Activated T-helper 9 cell treated with anti-CD3 and anti-CD28 coated beads, Interleukin-2, amount 50 U/mL, for 16 hours (primary cell): ENCODE results near the gene SCAF1.

Experiments used
- DNase-seq: peaks from one replicate; pipeline ENCODE4 v3.0.0-alpha.2; 2020; ENCODE audit warnings: low read depth

Gene SCAF1, protein sequence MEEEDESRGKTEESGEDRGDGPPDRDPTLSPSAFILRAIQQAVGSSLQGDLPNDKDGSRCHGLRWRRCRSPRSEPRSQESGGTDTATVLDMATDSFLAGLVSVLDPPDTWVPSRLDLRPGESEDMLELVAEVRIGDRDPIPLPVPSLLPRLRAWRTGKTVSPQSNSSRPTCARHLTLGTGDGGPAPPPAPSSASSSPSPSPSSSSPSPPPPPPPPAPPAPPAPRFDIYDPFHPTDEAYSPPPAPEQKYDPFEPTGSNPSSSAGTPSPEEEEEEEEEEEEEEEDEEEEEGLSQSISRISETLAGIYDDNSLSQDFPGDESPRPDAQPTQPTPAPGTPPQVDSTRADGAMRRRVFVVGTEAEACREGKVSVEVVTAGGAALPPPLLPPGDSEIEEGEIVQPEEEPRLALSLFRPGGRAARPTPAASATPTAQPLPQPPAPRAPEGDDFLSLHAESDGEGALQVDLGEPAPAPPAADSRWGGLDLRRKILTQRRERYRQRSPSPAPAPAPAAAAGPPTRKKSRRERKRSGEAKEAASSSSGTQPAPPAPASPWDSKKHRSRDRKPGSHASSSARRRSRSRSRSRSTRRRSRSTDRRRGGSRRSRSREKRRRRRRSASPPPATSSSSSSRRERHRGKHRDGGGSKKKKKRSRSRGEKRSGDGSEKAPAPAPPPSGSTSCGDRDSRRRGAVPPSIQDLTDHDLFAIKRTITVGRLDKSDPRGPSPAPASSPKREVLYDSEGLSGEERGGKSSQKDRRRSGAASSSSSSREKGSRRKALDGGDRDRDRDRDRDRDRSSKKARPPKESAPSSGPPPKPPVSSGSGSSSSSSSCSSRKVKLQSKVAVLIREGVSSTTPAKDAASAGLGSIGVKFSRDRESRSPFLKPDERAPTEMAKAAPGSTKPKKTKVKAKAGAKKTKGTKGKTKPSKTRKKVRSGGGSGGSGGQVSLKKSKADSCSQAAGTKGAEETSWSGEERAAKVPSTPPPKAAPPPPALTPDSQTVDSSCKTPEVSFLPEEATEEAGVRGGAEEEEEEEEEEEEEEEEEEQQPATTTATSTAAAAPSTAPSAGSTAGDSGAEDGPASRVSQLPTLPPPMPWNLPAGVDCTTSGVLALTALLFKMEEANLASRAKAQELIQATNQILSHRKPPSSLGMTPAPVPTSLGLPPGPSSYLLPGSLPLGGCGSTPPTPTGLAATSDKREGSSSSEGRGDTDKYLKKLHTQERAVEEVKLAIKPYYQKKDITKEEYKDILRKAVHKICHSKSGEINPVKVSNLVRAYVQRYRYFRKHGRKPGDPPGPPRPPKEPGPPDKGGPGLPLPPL

DNA sequence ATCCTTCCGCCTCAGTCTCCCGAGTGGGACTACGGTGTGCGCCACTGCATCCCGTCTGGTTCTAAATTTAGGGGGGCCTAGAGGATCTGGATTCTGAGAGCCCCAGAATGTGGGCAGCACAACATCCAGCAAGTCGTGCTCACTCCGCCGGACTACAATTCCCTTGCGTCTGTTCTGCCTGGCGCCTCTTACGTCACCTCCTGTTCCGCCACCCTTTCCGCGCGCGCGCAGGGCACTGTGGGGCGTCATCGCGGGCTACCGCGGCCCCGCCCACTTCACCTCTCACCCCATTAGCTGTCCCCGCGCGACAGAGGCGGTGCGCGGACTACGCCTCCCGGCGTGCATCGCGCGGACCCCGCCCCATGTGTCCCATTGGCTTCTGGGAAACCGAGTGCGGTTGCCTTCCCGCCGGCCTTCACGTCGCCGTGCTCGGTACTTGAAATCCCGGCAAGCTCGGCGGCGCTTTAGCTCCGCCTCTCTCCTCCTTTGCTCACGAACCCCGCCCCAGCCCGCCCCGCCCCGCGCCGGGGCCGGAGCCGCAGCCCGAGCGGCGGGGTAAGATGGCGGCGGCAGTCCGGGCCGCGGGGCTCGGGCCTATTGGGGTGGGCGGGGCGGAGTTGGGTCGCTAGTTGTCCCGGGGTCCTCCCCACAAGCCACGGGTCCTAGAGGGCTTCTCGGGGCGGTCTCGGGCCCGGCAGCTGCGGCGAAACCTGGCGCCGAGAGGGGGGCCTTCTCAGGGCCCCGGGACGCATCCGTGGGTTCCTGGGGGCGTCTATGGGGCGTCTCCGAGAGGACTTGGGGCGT, at the start of gene SCAF1:
Gene SCAF1, plus strand, starts transcription at position 522 of the 804 bp plus-strand sequence. CDS start 2,818 bp downstream, outside the sequence.
- peak; percentile 99 for DNase-seq

DNA sequence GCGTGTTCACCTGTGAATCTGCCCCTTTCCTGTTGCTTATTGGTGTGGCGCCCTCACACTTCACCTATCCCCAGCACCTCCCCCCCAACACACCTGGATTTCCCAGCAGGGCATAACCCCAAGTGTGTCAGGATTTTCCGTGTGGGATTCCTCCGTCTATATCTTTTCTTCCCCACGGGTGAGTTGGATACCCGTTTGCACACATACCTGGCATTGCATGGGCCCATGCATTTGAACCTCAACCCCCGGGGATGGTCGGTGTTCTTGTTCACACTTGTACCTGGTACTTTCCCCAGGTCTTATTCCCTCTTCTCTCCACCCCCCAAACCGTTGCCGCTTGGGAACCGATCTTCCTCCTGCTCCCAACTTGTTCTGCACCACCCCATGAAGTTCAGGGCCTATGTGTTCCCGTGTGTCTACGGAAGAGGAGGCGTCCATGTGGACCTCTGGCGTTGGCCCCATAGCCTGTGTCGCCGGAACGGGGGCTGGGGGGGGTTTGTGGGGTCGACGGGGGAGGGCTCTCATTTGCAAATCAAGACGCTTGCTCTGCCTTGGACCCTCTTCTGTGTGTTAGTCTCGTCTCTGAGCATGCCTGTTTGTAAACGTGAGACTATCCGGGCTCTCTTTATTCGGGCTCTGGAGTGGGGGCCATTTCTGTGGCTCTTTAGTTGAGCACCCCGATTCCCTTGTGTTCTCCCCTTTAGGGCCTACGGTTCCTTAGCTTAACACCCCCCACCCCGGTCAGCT, 49.4 kb upstream of the SCAF1 start:
- DNase-seq = no peak

DNA sequence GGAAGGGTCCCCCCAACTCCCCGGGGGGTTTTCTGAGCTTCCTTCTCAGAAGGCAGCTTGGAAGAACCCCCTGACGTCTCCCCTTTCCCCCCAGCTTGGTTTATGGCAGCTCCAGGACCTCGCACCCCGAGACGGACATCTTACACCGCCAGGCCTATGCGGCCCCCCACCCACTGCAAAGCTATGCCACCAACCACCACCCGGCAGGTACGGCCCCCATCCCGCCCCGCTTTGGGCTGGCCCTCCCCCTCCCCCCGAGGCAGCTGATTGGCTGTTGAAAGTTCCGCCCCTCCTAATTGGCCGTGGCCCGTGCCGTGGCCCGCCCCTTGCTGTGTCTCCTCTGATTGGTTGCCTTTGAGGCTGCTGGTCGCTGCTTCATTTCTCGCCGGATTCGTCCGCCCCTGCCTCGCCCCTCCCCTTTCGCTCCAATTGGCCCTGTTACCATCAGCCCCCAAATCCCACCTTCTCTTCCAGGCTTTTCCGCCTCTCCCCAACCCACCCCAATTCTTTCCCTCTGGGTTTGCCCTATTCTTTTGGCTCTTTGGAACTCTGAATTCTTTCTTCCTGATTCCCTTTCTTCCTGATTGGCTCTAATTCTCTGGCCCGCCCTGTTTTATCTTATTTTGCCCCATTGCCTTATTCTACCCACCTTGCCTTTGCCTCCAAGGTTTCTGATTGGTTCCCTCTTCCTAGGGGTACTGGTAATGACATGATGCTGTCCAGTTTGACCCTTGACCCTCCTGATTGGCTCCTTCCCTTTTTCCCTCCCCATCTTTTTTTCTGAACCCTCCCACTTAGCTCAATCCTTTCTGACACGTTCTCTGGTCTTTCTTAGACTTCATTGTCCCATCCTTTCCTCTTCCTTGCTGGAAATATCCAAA, 48.5 kb upstream of the SCAF1 start:
- DNase-seq = peak; percentile 89

DNA sequence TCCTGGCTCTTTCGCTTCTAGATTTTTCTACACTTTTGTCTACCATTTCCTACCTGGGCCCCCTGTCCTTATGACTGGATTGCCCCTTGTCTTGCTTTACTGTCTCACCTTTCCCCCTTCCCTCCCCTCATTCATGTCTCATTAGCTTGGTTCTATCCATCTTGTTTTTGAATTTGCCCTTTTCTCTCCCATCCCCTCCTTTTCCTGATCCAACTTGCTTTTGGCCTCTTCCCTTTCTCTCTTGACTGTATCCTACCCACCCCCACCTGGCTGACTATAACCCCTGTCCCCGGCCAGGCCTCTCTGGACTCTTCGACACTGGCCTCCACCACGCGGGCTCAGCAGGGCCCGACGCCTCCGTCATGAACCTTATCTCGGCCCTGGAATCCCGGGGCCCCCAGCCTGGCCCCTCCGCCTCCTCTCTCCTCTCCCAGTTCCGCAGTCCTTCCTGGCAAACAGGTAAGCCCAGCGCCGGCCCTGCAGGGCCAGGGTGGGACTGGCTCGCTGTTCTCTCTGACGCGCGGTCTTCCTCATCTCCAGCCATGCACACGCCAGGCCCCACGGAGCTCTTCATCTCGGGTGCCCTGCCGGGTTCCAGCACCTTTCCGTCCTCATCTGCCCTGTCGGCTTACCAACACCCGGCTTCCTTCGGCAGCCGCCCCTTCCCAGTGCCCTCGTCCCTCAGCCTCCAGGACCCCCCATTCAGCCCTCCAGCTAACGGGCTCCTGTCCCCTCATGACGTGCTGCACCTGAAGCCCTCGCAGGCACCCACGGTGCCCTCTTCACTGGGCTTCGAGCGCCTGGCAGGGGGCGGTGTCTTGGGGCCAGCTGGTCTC, 47.6 kb upstream of the SCAF1 start:
- DNase-seq = no peak

DNA sequence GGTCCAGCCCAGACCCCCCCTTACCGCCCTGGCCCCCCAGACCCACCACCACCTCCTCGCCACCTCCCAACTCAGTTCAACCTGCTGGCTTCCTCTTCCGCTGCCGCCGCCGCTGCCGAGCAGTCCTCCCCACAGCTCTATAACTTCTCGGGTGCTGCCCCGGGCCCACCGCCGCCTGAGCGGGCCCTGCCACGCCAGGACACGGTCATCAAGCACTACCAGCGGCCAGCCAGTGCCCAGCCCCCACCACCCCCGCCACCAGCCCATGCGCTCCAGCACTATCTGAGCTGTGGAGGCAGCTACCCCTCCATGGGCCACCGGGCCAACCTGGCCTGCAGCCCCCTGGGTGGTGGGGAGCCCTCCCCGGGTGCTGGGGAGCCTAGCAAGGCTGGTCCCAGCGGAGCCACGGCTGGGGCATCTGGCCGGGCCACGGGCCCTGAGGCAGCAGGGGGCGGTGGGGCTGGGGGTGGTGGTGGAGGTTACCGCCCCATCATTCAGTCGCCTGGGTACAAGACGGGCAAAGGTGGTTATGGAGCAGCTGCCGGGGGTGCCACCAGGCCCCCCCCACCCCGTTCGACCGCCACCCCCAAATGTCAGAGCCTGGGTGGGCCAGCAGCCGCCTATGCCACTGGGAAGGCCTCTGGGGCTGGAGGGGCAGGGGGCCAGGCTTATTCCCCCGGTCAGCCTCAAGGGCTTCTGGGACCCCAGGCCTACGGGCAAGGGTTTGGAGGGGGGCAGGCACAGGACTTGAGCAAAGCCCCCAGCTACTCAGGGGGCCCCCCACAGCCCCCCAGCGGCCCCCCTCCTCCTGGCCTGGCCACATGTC, 46.8 kb upstream of the SCAF1 start:
- DNase-seq = no peak

DNA sequence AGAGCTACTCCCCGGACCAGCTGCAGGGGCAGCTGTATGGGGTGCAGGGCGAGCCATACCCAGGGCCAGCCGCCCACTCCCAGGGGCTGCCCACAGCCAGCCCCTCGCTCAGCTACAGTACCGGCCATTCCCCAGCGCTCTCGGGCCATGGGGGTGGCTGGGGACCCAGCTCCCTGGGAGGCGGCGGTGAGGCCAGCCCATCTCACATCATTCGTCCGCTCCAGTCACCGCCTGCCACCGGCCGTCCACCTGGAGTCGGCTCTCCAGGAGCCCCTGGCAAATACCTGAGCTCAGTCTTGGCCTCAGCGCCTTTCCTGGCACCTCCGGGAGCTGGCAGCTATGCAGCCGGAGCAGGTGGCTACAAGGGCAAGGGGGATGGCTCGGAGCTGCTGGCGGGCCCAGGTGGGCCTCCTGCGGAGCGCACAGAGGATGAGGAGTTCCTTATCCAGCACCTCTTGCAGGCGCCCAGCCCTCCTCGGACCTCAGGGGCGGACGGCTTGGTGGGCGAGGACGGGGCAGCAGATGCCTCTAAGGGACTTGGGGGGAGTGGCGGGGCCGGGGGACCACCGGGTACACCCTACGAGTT, 46.1 kb upstream of the SCAF1 start:
- DNase-seq = no peak

DNA sequence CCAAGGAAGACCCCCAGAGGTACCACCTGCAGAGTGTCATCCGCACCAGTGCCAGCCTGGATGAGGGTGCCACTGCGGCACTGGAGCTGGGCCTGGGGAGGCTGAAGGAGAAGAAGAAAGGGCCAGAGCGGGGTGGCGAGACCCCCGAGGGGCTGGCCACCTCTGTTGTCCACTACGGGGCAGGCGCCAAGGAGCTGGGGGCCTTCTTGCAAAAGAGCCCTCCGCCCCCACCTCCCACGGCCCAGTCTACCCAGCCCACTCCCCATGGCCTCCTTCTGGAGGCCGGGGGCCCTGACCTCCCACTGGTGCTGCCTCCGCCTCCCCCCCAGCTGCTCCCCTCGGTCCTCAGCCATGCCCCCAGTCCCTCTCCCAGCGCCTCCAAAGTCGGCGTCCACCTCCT, 45.6 kb upstream of the SCAF1 start:
- no peak for DNase-seq

DNA sequence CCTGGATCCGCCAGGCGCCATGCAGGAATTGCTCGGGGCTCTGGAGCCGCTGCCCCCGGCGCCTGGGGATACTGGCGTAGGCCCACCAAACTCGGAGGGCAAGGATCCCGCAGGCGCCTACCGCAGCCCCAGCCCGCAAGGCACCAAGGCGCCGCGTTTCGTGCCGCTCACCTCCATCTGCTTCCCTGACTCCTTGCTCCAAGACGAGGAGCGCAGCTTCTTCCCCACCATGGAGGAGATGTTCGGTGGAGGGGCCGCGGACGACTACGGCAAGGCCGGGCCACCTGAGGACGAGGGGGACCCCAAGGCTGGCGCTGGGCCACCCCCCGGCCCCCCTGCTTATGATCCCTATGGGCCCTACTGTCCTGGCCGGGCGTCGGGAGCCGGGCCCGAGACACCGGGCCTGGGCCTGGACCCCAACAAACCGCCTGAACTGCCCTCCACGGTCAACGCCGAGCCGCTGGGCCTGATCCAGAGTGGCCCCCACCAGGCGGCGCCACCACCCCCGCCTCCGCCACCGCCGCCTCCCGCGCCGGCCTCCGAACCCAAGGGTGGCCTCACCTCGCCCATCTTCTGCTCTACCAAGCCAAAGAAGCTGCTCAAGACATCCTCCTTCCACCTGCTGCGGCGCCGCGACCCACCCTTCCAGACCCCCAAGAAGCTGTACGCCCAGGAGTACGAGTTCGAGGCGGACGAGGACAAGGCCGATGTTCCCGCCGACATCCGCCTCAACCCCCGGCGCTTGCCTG, 44.9 kb upstream of the SCAF1 start:
- DNase-seq = no peak

DNA sequence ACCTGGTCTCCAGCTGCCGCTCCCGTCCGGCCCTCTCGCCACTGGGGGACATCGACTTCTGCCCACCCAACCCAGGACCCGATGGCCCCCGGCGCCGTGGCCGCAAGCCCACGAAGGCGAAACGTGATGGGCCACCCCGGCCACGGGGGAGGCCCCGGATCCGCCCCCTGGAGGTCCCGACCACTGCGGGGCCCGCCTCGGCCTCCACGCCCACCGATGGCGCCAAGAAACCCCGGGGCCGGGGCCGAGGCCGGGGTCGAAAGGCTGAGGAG, 44.4 kb upstream of the SCAF1 start:
- no peak for DNase-seq

DNA sequence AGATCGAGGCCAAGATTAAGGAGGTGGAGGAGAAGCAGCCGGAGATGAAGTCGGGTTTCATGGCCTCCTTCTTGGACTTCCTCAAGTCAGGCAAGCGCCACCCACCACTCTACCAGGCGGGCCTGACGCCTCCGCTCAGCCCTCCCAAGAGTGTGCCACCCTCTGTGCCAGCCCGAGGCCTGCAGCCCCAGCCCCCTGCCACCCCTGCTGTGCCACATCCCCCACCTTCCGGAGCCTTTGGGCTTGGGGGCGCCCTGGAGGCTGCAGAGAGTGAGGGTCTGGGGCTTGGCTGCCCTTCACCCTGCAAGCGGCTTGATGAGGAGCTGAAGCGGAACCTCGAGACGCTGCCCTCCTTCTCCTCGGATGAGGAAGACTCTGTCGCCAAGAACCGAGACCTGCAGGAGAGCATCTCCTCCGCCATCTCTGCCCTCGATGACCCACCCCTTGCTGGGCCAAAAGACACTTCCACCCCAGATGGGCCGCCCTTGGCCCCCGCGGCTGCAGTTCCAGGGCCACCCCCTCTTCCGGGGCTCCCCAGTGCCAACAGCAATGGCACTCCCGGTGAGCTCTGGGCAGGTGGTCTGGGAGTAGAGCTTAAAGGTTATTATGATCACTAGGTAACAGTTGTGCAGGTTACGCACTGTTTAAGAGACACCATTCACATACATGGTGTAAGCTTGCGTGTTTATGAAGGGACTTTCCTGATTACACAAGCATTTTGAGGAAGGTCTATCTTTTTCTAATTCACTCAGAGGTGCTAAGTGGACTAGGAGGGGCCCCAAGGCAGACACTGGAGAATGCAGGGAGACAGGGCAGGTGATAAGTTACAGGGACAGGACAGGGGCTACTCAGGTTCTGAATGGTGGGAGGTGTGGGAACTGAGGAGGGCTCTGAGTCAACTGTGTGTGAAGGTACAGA, 42.4 kb upstream of the SCAF1 start:
- no peak for DNase-seq

DNA sequence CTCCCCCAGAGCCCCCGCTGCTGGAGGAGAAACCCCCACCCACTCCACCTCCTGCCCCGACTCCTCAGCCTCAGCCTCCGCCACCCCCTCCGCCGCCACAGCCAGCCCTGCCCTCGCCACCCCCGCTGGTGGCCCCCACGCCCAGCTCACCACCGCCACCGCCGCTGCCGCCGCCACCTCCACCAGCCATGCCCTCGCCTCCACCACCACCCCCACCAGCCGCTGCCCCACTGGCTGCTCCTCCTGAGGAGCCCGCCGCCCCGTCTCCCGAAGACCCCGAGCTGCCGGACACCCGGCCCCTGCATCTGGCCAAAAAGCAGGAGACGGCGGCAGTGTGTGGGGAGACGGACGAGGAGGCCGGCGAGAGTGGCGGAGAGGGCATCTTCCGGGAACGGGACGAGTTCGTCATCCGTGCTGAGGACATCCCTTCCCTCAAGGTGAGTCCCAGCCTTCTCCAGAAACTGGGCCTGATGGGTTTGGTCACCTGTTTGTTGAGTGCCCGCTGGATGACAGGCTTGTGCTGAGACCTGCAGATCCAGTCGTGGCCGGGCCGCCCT, 40.4 kb upstream of the SCAF1 start:
- no peak for DNase-seq

DNA sequence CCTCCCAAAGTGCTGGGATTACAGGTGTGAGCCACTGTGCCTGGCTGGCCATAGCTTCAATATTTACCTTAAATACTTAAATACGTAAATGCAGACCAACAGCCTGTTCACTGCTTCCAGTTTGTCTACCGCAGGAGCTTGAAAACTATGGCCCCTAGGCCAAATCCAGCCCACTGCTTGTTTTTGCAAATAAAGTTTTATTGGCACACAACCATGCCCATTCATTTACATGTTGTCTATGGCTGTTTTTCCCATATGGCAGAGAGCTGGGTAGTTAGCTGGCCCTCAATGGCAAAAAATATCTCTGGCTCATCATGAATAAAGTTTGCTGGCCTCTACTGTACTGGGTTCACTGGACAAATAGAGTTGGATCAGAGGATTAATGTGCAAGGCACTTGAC, 39.2 kb upstream of the SCAF1 start:
- no peak for DNase-seq

DNA sequence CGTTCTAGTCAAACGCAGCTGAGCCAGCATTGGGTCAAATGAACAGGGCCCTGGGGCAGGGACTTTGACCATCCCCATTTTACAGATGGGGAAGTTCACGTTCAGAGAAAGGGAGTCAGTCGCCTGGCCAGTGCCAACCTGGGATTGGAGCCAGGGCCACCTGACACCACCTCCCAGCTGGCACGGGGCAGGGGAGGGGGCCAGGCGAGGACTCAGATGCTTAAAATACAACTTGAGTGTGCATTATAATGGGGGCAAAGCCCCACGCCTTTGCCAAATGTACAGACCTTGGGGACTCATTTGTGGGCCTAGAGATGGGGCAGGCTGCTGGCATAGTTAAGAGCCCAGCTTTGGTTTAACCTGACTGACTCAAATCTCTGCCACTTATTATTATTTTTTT, 36.4 kb upstream of the SCAF1 start:
- no peak for DNase-seq

DNA sequence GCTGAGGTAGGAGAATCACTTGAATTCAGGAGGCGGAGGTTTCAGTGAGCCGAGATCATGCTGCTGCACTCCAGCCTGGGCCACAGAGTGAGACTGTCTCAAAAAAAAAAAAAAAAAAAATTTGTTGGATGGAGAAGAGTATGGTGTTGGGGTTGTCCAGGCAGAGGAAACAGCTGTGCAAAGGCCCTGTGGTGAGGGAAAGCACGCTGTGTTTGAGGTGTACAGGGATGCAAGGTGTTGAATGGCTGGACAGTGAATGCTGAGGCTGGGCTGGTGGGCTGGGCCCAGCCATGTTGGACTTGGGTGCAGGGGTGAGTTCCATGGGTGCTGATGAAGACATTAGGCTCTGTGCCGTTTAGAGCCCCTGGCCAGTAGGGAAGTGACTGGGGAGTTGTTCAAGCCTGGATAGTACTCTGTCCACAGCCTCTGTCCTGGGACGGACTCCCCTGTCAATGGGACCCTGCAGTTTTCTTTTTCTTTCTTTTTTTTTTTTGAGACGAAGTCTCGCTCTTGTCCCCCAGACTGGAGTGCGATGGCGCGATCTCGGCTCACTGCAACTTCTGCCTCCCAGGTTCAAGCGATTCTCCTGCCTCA, 32.4 kb upstream of the SCAF1 start:
- no peak for DNase-seq

DNA sequence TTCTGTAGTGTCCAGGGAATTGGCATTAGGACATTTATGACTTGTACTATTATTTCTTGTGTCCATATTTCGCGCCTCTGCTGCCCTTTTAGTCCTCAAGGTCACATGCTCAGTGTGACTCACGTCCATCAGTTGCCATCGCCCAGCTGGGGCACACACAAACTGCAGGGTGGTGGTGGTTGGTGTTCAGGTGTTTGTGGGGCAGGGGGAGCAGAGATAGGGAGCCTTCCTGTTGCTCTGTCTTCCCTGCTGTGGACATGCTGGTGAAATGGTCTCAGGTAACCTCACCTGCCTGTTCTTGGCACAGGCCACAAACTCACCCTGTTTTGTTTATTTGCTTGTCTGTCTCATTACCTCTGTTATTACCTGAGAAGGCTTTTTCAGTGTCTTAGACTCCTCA, 28.6 kb upstream of the SCAF1 start:
- DNase-seq = no peak
